ENCODE results near the gene PCK2. TPM values are rescaled to one million over a fixed set of nuclear protein-coding genes. Genes with fewer than 3 reads are reported as not detected.
A peak's percentile ranks its signal among the peaks of the same experiment; 100 is the strongest.

PCK2 gene
- total RNA-seq, 1 donor from 2014 or later: 55.0 TPM

- Mint-ChIP-seq H3K27ac (no peak overlapping the region), H3K36me3 (ENCODE audit: low read depth) (no peaks in the 10 kb centered on the region), H3K4me3 (no peak overlapping the region), H3K27me3 (ENCODE audit: insufficient read depth) (no peaks in the 10 kb centered on the region), H3K4me1 (ENCODE audit: low read depth) (no peaks in the 10 kb centered on the region), H3K9me3 (no peaks in the 10 kb centered on the region)
- no peak for DNase-seq (ENCODE audit: low spot score)
- intact Hi-C loops (cut with micrococcal nuclease): no loop called here
These were observed 29.3 kb upstream of the PCK2 start for GRCh38 chr14:24064856-24065255.

DNA sequence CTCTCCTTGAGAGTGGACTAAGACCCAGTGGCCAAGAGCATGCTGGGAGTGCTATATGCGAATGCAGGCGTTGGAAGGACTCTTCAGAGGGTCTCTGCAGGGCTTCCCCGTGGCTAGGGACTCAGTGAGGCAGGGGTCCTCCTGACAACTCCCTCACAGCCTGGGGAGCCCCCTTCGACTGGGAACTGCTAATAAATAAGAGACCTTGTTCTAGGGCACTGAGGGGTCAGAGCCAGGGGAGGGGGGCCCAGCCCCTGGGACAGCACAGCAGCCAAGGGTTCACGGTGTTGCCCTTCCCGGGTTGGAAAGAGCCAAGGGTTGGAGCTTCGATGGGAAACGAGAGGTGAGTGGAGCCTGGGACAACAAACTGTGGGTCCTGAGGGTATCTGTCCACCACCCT, 28.7 kb upstream of the PCK2 start:
- no peaks in the 10 kb centered on the region for H3K36me3 Mint-ChIP-seq (ENCODE audit: low read depth)
- DNase-seq (ENCODE audit: low spot score): no peak
- intact Hi-C loops (cut with micrococcal nuclease): no loop called here
- no peaks in the 10 kb centered on the region for H3K9me3 Mint-ChIP-seq
- no peak overlapping the region for H3K4me3 Mint-ChIP-seq
- no peak overlapping the region for H3K27ac Mint-ChIP-seq
- peaks cover 4% of the 10 kb centered on the region for H3K4me1 Mint-ChIP-seq (ENCODE audit: low read depth)
- peaks cover 3% of the 10 kb centered on the region for H3K27me3 Mint-ChIP-seq (ENCODE audit: insufficient read depth)

DNA sequence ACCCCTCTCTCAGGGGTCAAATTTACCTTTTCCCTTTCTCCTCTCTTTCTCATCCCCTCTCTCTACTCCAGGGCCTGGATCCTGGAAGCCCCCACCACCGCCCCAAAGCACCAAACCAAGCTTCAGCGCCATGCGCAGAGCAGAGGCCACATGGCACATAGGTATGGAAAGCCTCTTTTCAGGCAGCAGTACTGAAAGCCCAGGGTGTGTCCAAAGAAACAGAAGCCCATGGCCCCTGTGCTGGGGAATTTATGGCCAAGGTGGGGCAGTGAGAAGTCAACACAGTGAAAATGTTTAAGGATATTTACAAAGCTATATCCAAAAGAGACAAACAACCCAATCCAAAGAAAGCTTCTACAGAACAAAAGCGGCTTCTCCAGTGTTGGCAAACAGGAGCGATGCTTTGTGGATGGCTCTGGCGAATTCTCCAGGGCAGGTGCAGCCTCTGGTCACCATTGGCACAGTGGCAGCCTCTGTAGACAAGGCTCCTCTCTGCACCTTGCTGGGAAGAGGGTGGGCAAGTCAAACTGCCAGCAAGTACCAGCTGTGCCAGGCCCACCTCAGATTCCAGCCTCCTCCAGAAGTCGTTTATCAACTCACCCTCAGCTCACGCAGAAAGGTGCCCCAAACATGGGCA, 27.5 kb upstream of the PCK2 start:
- H3K4me1 Mint-ChIP-seq (ENCODE audit: low read depth): peaks cover 12% of the 10 kb centered on the region
- H3K36me3 Mint-ChIP-seq (ENCODE audit: low read depth): no peaks in the 10 kb centered on the region
- no peak overlapping the region for H3K27ac Mint-ChIP-seq
- intact Hi-C loops (cut with micrococcal nuclease): no loop called here
- DNase-seq (ENCODE audit: low spot score): no peak
- peaks cover 5% of the 10 kb centered on the region for H3K27me3 Mint-ChIP-seq (ENCODE audit: insufficient read depth)
- no peak overlapping the region for H3K4me3 Mint-ChIP-seq
- no peaks in the 10 kb centered on the region for H3K9me3 Mint-ChIP-seq

GRCh38 chr14:24067133-24068082, 26.7 kb upstream of the PCK2 start:
- Mint-ChIP-seq H3K9me3 (no peaks in the 10 kb centered on the region), H3K36me3 (ENCODE audit: low read depth) (no peaks in the 10 kb centered on the region), H3K27me3 (ENCODE audit: insufficient read depth) (peaks cover 5% of the 10 kb centered on the region), H3K27ac (no peak overlapping the region), H3K4me3 (no peak overlapping the region), H3K4me1 (ENCODE audit: low read depth) (peaks cover 12% of the 10 kb centered on the region)
- intact Hi-C loops (cut with micrococcal nuclease): no loop called here
- no peak for DNase-seq (ENCODE audit: low spot score)

GRCh38 chr14:24068711-24069410, 25.2 kb upstream of the PCK2 start:
- intact Hi-C loops (cut with micrococcal nuclease): no loop called here
- no peaks in the 10 kb centered on the region for H3K9me3 Mint-ChIP-seq
- no peak overlapping the region for H3K27ac Mint-ChIP-seq
- no peak for DNase-seq (ENCODE audit: low spot score)
- H3K4me3 Mint-ChIP-seq: no peak overlapping the region
- H3K27me3 Mint-ChIP-seq (ENCODE audit: insufficient read depth): peaks cover 5% of the 10 kb centered on the region
- H3K36me3 Mint-ChIP-seq (ENCODE audit: low read depth): no peaks in the 10 kb centered on the region
- H3K4me1 Mint-ChIP-seq (ENCODE audit: low read depth): peaks cover 12% of the 10 kb centered on the region

DNA sequence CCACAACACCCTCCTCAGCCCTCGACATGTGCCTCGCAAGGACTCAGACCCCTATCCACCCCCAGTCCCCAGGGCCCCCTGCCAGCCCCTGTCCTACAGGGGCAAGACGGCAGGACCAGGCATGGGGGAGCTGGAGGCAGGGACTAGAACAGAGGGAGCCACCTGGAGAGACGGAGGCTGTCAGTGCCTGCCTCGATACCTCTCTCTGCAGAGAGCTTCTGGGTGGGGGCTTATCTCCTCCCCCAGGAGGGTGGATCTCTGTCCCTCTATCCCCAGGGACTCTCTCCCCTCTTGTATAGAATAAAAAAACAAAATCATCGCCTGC, 24.7 kb upstream of the PCK2 start:
- H3K27ac Mint-ChIP-seq: no peak overlapping the region
- no peaks in the 10 kb centered on the region for H3K9me3 Mint-ChIP-seq
- peaks cover 12% of the 10 kb centered on the region for H3K4me1 Mint-ChIP-seq (ENCODE audit: low read depth)
- no peak overlapping the region for H3K4me3 Mint-ChIP-seq
- intact Hi-C loops (cut with micrococcal nuclease): no loop called here
- H3K27me3 Mint-ChIP-seq (ENCODE audit: insufficient read depth): peaks cover 5% of the 10 kb centered on the region
- no peak for DNase-seq (ENCODE audit: low spot score)
- no peaks in the 10 kb centered on the region for H3K36me3 Mint-ChIP-seq (ENCODE audit: low read depth)

- Mint-ChIP-seq H3K4me3 (no peak overlapping the region), H3K27ac (peak overlapping the region; percentile 62), H3K36me3 (ENCODE audit: low read depth) (no peaks in the 10 kb centered on the region), H3K4me1 (ENCODE audit: low read depth) (peaks cover 17% of the 10 kb centered on the region), H3K27me3 (ENCODE audit: insufficient read depth) (peaks cover 8% of the 10 kb centered on the region), H3K9me3 (no peaks in the 10 kb centered on the region)
- intact Hi-C loops (cut with micrococcal nuclease): loop anchor here (1.0 kb wide), 1 partner anchor 17 kb away; no protein-coding TSS in a partner anchor
- no peak for DNase-seq (ENCODE audit: low spot score)
These were observed 23.6 kb upstream of the PCK2 start for GRCh38 chr14:24070285-24071143.

DNA sequence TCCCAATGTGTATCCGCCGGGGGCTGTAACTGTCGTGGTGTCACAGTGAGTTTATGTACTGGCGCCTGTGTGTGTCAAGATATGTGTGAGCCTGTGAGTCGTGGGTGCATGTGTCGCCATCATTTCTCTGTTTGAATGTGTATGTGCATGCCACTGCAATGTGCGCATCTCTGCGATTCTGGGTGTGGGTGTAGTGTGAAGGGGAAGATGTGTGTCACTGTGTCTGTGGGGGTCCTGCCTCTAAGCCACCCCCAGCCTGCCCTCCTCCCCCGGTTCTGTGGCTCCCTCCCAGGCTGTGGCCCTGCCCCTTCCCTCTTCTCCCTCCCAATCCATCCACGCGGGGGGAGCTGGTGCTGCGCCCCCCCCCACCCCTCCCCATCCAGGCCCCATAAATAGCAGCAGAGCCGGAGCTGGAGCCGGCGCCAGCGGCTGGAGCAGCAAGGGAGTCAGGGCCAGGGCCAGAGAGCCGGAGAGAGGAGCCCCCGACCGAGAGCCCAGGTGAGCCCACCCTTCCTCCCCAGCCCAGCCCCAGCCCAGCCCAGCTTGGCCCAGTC, 22.9 kb upstream of the PCK2 start, which contains the start of gene CPNE6:
Gene CPNE6, plus strand, starts transcription at position 419 of the 554 bp plus-strand sequence. CDS start 1,375 bp downstream, outside the sequence.
- Mint-ChIP-seq H3K27me3 (ENCODE audit: insufficient read depth) (peaks cover 8% of the 10 kb centered on the region), H3K4me1 (ENCODE audit: low read depth) (peaks cover 21% of the 10 kb centered on the region), H3K36me3 (ENCODE audit: low read depth) (no peaks in the 10 kb centered on the region), H3K4me3 (no peak within 1 kb of the TSS), H3K27ac (peak within 1 kb of the TSS; percentile 62), H3K9me3 (no peaks in the 10 kb centered on the region)
- no peak for DNase-seq (ENCODE audit: low spot score)
- intact Hi-C loops (cut with micrococcal nuclease): loop anchor here (1.0 kb wide), 1 partner anchor 18 kb away; no protein-coding TSS in a partner anchor

- no peak for DNase-seq (ENCODE audit: low spot score)
- intact Hi-C loops (cut with micrococcal nuclease): loop anchor here (1.0 kb wide), 1 partner anchor 19 kb away; no protein-coding TSS in a partner anchor
- H3K27me3 Mint-ChIP-seq (ENCODE audit: insufficient read depth): peaks cover 8% of the 10 kb centered on the region
- peaks cover 21% of the 10 kb centered on the region for H3K4me1 Mint-ChIP-seq (ENCODE audit: low read depth)
- H3K27ac Mint-ChIP-seq: no peak overlapping the region
- no peak overlapping the region for H3K4me3 Mint-ChIP-seq
- H3K36me3 Mint-ChIP-seq (ENCODE audit: low read depth): no peaks in the 10 kb centered on the region
- no peaks in the 10 kb centered on the region for H3K9me3 Mint-ChIP-seq
These were observed 22.2 kb upstream of the PCK2 start for GRCh38 chr14:24071836-24072430.

DNA sequence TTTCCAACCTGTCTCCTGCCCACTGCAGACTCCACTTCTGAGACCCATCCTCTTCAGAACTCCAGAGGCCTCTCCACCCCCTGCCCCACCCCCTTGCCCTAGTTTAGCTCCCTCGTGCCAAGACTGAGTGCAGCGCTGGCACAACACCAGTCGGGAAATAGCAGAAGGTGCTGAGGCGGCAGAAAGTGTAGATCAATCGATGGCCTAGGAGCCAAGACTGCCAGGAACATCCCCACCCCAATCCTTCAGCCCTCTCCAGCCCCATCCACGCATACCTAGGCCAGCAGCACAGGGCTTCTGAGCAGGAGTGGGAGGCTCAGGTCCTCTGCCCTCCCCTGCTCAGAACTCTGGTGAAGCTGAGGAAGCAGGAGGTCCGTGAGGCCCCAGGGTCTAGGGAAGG, 21.7 kb upstream of the PCK2 start:
- no peak overlapping the region for H3K4me3 Mint-ChIP-seq
- DNase-seq (ENCODE audit: low spot score): no peak
- H3K27ac Mint-ChIP-seq: no peak overlapping the region
- H3K36me3 Mint-ChIP-seq (ENCODE audit: low read depth): no peaks in the 10 kb centered on the region
- peaks cover 21% of the 10 kb centered on the region for H3K4me1 Mint-ChIP-seq (ENCODE audit: low read depth)
- no peaks in the 10 kb centered on the region for H3K9me3 Mint-ChIP-seq
- peaks cover 8% of the 10 kb centered on the region for H3K27me3 Mint-ChIP-seq (ENCODE audit: insufficient read depth)
- intact Hi-C loops (cut with micrococcal nuclease): no loop called here

DNA sequence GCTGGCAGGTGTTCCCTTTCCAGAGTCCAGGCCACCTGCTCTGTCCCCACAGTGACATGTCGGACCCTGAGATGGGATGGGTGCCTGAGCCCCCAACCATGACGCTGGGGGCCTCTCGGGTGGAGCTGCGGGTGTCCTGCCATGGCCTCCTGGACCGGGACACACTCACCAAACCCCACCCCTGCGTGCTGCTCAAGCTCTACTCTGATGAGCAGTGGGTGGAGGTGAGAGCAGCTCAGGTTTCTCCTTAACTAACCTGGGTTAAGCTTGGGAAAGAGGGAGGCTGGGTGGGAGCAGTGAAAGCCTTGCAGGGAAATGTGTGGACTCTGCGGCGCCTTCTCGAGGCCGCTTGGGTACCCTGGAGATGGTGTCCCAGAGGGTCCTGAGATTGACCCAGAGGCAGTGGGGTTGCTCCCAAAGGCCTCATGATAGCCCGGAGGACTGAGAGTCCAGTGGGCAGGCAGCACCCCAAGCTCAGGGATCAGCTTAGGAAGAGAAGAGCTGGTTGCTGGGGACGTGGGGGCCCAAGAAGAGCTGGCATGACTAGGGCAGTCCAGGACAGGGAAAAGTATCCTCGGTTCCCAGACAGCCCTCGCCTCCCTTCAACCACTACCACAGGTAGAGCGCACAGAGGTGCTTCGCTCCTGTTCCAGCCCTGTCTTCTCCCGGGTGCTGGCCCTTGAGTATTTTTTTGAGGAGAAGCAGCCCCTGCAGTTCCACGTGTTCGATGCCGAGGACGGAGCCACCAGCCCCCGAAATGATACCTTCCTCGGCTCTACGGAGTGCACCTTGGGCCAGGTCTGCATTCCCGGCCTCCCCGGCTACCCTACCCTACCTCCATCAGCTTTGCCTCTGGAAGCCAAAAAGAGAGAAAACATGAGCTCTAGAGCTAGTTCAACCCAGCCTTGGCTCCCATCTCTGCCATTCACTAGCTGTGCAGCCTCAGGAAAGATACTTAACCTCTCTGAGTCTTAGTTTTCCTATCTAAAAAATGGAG, 20.9 kb upstream of the PCK2 start:
- no peak overlapping the region for H3K27ac Mint-ChIP-seq

More for the DNA sequence above, 20.9 kb upstream of the PCK2 start:
- no peak for DNase-seq (ENCODE audit: low spot score)
- no peaks in the 10 kb centered on the region for H3K36me3 Mint-ChIP-seq (ENCODE audit: low read depth)
- peaks cover 21% of the 10 kb centered on the region for H3K4me1 Mint-ChIP-seq (ENCODE audit: low read depth)
- no peaks in the 10 kb centered on the region for H3K9me3 Mint-ChIP-seq
- intact Hi-C loops (cut with micrococcal nuclease): no loop called here
- H3K4me3 Mint-ChIP-seq: no peak overlapping the region
- H3K27me3 Mint-ChIP-seq (ENCODE audit: insufficient read depth): peaks cover 8% of the 10 kb centered on the region
